OCI-LY3 (cell line): ENCODE results near the gene KIAA1586.

Experiments used
- EZH2phosphoT487 ChIP-seq: fragments of 200-600 bp; shearing (Covaris generic); IDR thresholded peaks from 2 replicates; pipeline ENCODE4 v1.6.1; 2018; ENCODE audit warnings: antibody characterized with exemption, mixed run types, low read depth
- TF ChIP-seq, protein P1 (sequence below): fragments of 200-600, 300-600 bp; sonication (generic); IDR thresholded peaks from 2 replicates; pipeline ENCODE4 v1.5.1; 2014; ENCODE audit warnings: antibody characterized with exemption, low read length, low read depth

DNA sequence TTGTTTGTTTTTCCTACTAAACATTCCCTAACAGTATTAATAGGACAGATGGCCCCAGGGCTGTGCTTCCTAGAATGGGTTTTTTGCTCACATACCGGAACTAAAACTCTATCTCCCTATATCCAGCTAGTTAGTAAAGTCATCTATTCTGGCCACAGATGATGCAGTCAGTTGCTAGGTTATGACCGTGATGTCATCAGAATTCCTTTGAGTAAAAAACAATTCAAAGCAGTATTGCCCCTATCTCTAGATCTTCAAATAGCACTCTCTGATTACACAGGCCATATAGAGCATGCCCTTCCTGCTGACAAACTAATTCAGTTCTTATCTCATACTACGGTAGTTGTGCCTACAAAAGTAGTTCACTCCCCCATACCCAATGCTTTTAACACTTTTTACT, 25.6 kb downstream of the KIAA1586 start:
- TF ChIP-seq, protein P1, sequence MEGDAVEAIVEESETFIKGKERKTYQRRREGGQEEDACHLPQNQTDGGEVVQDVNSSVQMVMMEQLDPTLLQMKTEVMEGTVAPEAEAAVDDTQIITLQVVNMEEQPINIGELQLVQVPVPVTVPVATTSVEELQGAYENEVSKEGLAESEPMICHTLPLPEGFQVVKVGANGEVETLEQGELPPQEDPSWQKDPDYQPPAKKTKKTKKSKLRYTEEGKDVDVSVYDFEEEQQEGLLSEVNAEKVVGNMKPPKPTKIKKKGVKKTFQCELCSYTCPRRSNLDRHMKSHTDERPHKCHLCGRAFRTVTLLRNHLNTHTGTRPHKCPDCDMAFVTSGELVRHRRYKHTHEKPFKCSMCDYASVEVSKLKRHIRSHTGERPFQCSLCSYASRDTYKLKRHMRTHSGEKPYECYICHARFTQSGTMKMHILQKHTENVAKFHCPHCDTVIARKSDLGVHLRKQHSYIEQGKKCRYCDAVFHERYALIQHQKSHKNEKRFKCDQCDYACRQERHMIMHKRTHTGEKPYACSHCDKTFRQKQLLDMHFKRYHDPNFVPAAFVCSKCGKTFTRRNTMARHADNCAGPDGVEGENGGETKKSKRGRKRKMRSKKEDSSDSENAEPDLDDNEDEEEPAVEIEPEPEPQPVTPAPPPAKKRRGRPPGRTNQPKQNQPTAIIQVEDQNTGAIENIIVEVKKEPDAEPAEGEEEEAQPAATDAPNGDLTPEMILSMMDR, result no peak
- TF ChIP-seq EZH2phosphoT487, result no peak
